NCI-H345 treated with DMSO at 0.1 percent for 48 hours (cell line): ENCODE measurements around the gene TIAM2.

Experiments used
- DNase-seq: peaks from one replicate; lab custom pipeline; 2025; ENCODE audit not compliant: unreplicated experiment; lab: John Stamatoyannopoulos, UW

TIAM2 gene

DNA sequence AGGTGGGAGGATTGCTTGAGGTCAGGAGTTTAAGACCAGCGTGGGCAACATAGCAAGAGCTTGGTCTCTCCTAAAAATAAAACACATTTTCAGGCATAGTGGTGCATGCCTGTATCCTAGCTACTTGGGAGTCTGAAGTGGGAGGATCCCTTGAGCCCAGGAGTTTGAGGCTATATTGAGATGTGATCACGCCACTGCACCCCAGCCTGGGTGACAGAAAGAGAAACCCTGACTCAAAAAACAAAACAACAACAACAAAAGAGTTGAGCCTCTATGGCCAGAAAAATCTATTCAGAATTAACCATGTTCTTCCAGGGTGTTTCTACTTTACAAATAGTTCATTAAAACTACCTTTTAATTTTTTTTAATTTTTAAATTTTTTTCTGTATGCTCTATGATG, 60.6 kb downstream of the TIAM2 start:
- DNase-seq: no peak

DNA sequence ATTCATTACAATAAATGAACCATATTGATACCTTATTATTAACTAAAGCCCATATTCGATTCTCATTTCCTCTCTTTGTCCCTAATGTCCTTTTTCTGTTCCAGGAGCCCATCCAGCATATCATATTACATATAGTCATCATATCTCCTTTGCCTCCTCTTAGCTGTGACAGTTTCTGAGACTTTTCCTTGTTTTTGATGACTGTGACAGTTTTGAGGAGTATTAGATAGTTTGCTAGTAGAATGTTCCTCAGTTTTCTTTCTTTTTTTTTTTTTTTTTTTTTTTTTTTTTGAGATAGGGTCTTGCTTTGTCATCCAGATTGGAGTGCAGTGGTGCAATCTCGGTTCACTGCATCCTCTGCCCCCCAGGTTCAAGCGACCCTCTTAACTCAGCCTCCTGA, 61.6 kb downstream of the TIAM2 start:
- no peak for DNase-seq

DNA sequence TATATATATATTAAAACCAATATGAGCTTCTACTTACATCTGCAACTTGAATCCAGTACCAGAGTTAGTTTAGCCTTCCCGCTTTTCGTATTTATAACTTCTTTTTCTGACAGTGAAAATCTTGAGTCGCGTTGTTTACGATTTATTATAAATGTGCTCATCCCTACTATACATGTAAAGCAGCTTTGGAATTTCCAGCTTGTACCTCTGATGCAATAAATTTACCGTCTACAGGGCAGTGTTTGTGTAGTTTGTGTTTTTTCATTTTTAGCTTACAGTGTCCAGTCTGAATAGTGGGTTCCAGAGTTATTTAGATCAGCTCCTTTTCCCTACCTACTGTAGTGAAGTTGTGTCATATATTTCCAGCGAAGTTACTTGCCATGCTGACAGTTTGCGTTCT, 66.3 kb downstream of the TIAM2 start:
- no peak for DNase-seq

DNA sequence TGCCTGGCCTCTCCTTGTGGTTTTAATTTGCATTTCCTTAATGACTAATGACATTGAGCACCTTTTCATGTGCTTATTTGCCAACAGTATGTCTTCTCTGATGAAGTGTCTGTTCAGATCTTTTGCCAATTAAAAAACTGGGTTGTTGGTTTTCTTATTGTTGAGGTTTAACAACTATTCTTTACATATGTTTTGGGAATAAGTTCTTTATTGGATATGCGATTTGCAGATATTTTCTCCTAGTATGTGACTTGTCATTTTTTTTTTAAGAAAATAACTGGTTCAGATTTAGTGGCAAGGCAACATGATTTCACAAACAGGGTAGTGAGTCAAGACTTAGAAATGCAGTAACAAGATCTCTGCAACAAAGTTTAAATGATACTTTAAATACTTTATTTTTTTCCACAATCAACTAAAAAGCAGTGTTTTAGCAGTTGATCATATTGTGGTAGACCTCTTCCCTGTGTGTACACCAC, 67.8 kb downstream of the TIAM2 start:
- DNase-seq: no peak

DNA sequence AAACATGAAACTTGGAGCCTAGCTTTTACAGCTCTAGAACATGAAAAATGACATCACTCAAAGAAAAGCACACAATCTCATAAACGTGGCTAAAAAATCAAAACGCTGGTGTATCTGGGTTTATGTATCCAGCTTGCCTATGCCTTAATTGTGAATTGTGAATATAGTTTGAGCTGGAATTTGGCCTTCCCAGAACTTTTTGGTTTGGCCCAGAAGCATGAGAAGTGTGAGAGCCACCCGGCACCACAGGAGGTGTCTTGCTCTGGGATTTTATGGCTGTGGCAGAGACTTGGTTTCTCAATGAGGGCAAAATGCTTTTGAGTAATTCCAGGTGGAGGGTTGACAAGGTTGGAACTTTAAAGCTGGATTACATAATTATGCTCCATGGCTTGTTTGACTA, 69.2 kb downstream of the TIAM2 start:
- DNase-seq: no peak

DNA sequence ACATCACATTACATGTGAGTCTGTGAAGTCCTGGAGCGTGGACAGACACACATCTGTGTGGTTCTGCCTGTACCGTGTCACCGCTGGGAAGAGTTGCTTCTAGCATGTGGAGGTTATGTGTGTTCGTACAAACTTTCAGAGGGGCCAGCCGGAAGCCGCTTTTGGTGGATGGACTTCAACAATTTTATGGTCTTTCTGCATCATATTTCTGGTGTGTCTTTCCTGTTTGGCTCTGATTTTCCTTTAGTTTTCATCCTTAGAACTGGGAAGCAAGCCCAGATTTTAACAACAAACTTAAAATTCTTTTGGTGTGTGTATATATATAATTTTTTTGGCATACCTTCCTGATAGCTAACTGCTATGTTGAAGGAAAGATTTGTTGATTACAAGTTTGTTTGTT, 71.2 kb downstream of the TIAM2 start:
- DNase-seq: no peak

DNA sequence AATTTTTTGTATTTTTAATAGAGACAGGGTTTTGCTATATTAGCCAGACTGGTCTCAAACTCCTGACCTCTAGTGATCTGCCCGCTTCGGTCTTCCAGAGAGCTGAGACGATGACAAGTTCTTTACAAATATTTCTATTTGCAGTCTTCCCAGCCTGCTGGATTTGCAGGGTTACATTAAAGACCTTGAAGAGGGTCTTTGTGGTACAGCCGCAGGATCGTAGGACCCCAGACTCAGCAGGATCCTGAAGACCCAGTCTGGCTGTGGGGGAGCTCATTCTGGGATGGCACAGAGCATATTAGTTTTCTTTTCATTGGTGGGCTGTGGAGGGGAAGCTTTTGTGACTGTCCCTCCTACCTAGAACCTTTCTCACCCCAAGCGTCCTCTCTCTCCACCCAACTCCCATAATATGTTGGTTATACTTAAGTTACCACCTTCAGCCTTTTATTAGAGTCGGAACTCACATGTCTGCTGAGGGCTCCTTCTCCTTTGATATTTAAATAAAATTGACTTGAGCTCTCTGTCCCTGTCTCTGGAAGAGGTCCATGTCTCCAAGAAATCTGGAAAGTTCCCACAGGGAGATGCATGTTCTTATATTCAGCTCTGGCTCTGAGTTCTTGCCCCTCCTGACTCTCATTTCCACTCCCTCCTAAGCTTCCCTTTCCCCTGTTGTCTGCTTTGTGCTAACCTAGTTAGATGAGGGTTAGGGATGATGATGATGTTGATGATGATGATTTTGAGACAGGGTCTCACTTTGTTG, 72.0 kb downstream of the TIAM2 start:
- no peak for DNase-seq

DNA sequence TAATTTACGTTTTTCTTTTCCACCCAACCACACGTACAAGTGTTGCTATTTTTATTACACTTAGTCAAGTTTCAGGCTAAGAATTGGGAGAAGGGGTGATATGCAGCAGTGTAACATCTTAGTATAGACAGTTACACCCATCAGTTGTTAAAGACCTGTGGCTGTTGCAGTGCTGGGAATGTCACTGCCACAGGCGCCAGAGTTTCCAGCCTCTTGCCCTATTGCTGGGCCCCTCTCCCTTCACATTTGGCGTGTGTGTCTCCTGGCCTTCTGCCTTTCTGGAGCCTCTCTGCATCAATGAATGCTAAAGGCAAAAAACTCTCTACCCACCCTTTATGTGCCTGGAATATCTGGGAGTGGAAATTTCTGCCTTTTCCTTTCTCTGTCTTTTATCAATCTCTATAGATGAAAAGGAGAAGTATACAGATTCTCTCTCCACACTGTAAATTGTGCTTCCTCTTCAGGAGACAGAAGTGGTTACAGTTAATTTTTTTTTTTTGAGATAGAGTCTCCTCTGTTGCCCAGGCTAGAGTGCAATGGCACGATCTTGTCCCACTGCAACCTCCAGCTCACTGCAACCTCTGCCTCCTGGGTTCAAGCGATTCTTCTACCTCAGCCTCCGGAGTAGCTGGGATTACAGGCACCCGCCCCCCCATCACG, 73.0 kb downstream of the TIAM2 start:
- DNase-seq: no peak

DNA sequence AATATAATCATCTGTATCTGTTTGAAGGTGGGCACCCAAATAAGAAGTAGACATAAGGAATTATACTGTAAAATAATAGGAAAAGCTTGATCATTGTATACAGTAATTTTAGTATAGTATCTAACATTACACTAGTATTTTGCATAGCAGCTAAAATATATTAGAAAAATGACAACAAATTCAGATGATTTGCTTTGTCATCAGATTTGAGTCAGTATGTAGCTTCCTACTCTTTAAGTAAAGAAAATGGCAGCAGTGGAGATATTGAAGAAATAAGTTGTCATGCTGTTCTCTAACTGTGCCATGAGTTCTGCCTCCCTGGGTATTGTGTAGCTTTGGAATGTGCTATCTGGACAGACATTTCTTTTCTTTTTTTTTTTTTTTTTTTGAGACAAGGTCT, 74.4 kb downstream of the TIAM2 start:
- DNase-seq: no peak

DNA sequence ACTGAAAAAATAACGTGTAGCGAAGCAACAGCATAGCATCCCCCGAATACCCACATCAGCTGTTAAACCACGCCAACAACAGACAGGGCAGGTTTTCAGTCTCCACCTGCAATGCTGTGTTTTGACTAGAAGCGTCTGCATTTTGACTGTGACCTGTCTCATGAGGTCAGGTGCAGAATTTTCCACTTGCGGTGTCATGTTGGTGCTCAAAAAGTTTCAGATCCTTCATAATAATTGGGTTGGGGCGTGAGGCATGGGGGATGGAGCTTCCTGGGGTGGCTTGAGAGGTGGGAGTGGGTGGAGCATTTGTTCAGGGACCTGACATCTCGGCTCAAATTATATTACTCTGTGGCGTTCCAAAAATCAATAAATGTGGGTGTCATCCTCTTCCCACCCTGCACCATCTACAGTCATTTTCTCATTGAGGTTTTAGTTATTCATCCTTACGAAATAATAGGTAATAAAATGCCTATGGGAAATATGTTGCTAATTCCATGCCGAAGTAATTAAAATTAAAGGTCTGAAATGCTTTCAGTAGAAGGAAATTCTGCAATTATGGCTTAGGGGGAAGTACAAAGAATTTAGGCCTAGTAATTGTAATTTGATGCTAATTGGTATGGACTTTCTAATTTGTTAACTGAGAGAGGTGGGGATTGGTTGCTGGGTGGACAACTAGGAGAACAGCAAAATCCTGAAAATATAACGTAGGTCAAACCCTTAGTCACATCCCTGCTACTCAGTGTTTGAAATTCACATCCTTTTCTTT, 81.0 kb downstream of the TIAM2 start:
- DNase-seq: no peak

DNA sequence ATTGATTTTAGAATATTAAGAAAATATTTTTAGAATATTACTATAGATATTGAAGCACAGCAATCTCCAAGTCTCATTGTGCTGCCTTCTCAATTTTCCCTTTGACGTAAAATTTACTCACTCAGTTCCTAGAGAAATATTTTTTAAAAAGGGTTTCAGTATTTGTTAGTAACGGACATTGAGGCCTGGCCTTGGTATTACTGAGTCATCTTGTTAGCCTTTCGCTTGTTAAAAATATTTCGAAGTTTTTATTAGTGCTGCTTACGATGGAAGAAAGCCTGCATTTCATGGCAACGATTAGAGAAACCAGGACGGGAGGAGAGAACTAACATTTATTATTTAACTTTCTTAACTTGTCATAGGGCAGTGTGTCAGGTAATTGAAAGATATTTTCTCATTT, 82.2 kb downstream of the TIAM2 start:
- DNase-seq: no peak

DNA sequence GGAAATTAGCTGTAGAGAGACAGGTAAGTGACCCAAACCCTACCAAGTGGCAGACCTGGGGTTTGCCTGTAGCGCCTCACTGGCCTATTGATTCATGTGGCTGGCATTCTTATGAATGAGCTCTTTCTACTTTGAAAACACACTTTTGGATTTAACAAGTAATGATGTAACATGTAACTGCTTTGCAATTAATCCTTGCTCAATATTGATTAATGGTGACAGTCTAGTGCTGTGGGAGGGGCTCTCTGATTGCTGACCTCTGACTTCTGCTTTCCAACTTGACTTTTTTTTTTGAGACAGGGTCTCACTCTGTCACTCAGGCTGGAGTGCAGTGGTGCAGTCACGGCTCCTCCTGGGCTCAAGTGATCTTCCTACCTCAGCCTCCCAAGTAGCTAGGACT, 82.7 kb downstream of the TIAM2 start:
- no peak for DNase-seq

DNA sequence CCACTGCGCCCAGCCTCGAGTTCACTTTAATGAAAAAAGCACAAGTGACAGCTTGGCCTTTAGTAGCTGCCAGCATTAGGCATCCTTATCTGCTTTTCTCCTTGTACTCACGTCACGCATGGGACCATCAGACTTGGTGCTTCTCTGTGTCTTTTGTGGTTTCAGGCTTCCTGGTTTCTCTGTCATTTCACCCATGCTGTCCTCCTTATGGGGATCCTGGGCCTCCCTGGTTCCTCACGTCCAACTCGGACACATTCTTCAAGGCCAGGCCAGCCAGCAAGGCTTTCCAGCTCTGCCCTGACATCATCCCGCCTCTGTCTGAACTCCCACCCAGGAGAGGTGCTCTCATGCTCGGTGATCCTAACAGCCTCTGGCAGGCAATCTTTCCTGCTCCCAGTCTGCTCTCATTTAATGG, 83.2 kb downstream of the TIAM2 start:
- DNase-seq: no peak

DNA sequence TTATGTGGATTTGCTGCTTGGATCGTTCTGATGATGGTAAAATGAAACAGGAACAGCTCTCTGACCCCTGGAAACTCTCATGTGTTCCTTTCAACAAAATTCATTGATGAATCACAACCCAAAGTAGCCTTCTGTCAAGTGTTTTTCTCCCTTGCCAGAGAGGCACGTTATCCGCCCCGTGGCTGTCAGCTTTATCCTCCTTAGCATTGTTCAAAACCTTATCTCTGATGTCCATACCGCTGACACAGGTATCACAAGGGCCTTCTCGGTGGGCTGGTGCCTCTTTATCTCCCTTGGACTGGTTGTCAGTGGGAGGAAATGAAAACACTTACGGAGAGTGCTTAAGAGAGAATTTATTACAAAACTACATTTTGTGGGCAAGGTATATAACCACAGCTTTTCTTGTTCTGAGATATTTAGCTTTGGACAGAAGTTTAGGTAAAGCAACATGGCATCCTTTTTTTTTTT, 84.9 kb downstream of the TIAM2 start:
- DNase-seq: no peak

DNA sequence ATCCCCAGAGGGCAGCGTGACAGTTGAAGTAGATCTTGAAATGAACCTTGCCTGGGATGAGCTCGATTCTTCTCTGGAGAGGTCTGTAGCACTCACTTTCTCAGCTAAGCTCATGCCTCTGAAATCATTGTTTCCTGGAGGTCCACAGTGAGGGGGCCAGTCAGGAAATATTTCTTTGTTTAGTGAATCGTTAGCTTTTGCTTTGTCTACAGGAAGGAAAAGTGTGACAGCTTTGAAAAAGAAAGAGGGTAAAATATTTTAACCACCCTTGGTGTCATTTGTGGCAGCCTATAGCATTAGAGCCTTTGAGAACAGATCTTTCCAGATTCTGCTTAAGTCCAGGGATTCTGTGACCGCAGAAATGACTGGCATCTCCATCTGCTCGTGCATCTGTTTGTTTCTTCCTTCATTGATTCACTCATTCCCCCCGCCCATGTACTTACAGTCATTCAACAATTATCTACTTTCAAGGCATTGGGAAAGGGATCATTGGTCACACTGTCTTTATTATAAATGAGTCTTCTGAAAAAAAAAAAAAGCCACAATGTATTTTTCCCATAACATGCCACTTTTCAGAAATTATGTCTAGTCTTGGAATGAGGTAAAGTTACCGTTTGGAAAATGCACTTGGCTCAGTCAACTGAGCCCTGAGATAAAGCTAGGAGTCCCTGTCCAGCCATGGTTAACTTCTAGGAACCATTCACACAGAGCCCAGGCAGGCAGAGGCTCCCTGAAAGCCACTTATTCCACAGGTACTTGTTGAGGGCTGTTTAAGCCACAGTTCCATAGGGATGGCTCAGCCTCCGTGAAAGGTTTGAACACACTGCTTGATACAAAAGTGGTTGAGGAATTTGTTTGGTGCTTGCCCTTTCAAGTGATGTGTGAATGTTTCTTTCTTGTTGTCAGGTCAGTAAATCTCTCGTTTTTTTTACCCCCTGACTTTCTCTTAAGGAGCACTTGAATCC, 86.0 kb downstream of the TIAM2 start:
- no peak for DNase-seq

DNA sequence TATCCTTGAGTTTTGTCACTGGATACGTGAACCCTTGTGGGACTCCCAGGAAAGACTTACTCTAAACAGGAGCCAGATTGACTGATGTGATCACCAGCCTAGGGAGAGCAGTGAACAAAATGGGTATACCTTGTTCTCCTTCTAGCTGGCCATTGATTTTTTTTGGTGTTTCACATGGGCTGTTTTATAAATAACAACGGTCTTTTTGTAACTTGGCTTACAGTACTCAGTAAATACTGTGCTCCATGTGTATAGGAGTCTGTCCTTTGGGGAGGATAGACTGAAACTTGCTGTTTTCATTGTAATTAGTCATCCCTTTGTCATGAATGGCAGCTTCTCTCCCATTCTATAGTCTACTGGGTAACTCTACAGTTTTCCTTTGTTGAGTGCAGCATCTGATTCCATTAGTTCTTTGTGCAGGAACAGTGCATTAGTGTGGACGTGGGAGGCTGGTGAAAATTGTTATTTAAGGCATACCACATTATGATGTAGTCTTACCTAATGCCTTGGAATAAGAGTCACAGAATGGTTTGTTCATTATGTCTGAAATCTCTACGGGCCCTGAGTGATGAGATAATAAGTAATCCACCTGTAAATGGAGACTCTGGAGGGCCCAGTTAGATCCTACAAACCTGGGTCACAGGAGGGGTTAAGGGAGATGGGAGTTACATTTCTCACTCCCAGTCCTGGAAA, 89.5 kb downstream of the TIAM2 start:
- no peak for DNase-seq

DNA sequence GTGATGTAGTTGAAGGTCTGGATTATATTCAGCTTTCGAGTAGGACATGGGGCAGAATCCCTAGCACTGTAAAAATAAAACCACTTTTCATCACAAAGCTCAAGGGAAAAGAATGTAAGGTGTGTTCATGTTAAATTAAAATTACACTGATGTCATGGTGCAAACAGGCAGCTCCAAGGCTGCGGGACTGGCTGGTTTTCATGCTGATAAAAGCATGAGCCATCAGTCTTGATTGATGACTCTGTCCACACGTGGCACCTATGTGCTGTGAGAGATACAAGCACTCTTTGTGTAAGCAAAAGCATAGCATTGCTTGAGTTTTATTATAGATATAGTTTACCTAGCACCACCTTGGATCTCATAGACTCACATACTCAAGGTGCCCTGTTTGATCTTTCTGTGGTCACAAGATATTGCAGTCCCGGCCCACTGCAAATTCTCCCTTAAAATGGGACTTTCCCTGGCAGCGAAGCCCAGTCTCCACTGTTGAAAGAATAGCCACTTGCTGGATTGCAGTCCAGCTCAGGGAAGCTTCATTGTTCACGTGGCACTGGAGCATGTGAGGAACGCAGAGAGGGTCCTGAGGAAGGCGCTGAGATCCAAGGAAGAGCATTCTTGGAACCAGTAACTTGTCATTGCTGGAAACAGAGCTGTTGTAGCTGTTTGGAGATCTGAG, 90.6 kb downstream of the TIAM2 start:
- DNase-seq: no peak

DNA sequence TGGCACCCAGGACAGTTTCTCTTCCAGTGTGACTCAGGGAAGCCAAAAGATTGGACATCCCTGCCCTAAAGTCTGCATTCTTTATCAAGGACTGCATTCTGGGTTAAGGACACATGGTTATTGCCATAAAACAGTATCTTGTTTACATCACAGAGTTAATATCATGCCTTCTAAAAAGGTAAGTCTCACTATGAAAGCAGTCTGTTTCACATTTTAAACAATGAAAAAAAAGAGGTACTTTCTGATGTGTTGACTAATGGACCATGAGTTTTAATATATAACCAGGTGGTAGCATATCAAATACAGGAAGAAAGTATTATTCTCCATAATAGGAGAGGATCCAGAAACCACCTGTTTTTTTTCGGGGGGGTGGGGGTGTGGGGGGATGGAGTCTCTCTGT, 93.7 kb downstream of the TIAM2 start:
- DNase-seq: no peak

DNA sequence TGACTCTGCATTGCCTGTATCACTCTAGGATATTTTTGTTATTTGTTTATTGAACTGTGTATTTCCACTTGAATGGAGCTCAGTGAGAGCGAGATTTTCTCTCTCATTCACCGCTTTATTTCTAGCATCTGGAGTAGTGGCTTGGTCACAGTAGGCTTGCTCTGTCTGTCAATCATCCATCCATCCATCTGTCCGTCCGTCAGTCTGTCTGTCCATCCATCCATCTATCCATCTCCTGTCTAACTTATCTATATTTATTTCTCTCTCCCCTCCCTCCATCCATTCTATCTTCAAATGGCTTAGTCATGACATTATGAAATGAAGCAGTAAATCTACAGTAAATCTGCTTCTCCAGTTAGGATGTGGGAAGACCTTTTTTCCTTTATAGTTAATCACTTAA, 94.6 kb downstream of the TIAM2 start:
- no peak for DNase-seq

DNA sequence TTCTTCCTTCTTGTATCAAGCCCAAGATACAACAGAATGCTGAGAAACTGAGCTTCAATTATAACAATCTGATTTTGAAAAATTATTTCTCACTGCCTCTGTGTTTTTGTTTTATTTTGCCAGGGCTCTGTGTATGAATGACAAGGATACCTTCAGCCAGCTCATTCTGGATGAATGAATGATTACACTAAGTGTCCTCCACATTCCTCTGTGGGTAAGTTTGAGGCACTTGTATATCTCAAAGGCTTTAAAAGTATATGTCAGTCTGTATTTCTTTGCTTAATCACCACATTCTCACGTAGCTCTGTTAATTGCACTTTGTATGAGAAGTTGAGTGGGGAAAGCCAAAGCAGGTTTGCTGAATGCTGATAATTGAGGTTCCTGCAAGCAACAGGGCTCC, 95.1 kb downstream of the TIAM2 start:
- DNase-seq: no peak
